Activated CD4-positive, alpha-beta T cell treated with anti-CD3 and anti-CD28 coated beads for 36 hours (primary cell): ENCODE measurements around the gene F13A1. TPM values are rescaled to one million over a fixed set of nuclear protein-coding genes. Genes with fewer than 3 reads are reported as not detected.

ENCODE experiments used
- ATAC-seq: fragments of 200-7000 bp; cut with Tn5 transposase; one replicate; pipeline ENCODE4 v1.10.0; 2021; ENCODE audit warnings: mild to moderate bottlenecking, moderate library complexity
- CTCF ChIA-PET: fragments of 350-600 bp; sonication (Branson Sonifier 250); formaldehyde crosslinking; loops from one replicate; lab custom pipeline; 2021; ENCODE audit warnings: antibody characterized with exemption; lab: Charles Lee
- POLR2A ChIA-PET: fragments of 350-600 bp; sonication (Branson Sonifier 250); formaldehyde crosslinking; loops from one replicate; lab custom pipeline; 2021; ENCODE audit warnings: antibody characterized with exemption, inconsistent platforms; lab: Charles Lee
- DNase-seq: peaks from one replicate; pipeline ENCODE4 v3.0.0-alpha.2; 2020
- H3K27ac Mint-ChIP-seq: one replicate; pipeline ENCODE4 v1.8.0; 2021; ENCODE audit warnings: mixed read lengths
- H3K27me3 Mint-ChIP-seq: one replicate; pipeline ENCODE4 v1.8.0; 2021; ENCODE audit warnings: mixed read lengths
- H3K36me3 Mint-ChIP-seq: one replicate; pipeline ENCODE4 v1.8.0; 2021; ENCODE audit warnings: low read depth, mixed read lengths
- H3K4me1 Mint-ChIP-seq: one replicate; pipeline ENCODE4 v1.8.0; 2021; ENCODE audit warnings: mixed read lengths
- H3K4me3 Mint-ChIP-seq: one replicate; pipeline ENCODE4 v1.8.0; 2021; ENCODE audit warnings: mild to moderate bottlenecking, moderate library complexity, mixed read lengths
- H3K9me3 Mint-ChIP-seq: one replicate; pipeline ENCODE4 v1.8.0; 2021; ENCODE audit warnings: low read depth, mixed read lengths
- intact Hi-C, 2 experiments: fragments of 100-400 bp; cut with DNase I in 1 of 2; cut with micrococcal nuclease in 1 of 2; formaldehyde crosslinking; loops; one replicate each; pipeline versions ENCODE4 v1.14.2 to v1.15.1; 2022 to 2024; cut with DNase I, micrococcal nuclease
- total RNA-seq, 2 experiments: library from RNA; stranded (reverse); gene quantifications; one replicate each; pipeline ENCODE4 v1.2.3, GENCODE V29; 2021

Gene F13A1
- total RNA-seq, 2 experiments from 2014 or later = not detected

DNA sequence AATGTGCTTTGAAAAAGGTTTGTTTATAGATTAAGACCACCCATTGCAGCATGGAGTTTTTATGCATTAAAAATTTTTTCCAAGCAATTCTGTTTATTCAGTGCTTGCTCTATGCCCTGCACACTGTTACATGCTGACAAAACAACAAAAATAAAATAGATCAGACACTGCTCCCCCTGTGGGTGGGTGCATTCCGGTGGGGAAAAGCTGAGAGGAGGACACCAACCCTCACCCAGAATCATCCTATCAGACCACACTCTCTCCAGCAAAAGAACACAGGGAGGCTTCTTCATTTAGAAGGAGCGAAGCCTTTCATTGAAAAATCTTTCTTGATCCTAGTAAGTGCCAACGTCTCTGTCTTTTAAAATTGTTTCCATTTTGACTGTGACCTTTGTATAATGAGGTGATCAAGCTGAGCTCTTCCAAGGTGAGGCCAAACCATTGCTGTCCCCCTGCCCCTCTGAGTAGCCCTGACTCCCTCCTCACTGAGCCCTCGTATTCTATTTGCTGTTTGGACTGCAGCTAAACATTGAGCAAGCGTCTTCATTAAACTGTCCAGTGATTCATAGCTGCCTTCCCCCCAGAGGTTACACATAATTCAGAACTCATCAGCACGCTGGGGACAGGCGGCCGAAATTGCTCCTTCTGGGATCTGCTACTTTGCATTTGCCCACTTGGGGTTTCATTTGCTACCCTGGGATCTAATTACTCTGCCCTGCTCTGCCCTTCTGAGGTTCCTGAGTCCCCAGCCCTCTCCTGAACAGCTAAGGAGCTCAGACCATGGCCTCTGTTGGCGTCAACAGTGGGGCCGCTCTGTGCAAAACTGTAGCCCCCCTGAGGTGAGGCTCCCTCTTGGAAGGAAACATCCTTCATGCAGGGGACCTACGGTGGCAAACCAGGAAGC lies 102.4 kb downstream of the F13A1 start:
- intact Hi-C loops = no loop called here
- ATAC-seq = no peak
- H3K4me3 Mint-ChIP-seq = no peak overlapping the region

DNA sequence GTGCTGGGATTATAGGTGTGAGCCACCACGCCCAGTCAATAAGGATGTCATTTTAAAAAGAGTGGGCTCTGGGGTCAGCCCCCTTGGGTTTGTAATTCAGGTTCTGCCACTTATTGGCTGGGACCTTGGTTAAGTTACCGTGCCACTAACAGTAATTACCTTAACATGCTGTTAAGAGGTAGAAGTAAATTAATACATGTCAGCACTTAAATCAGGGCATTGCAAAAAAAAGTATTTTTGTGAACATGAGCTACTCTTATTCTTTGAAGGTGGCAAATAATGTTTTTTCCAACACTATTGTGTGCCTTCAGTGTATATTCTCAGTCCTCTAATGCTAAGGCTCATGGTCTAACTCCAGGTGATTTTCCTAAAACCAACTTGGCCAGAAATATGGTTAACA lies 109.5 kb downstream of the F13A1 start:
- ChIA-PET CTCF (no interaction called here), POLR2A (no interaction called here)
- Mint-ChIP-seq H3K4me3 (no peak overlapping the region), H3K36me3 (peaks cover 2% of the 10 kb centered on the region), H3K9me3 (peaks cover 16% of the 10 kb centered on the region), H3K4me1 (no peaks in the 10 kb centered on the region), H3K27me3 (peaks cover 12% of the 10 kb centered on the region), H3K27ac (no peak overlapping the region)
- DNase-seq (no peak), ATAC-seq (no peak)
- intact Hi-C loops = no loop called here

More for the DNA sequence above, 102.4 kb downstream of the F13A1 start:
- no peaks in the 10 kb centered on the region for H3K9me3 Mint-ChIP-seq
- ChIA-PET CTCF (no interaction called here), POLR2A (no interaction called here)
- H3K36me3 Mint-ChIP-seq = no peaks in the 10 kb centered on the region
- no peaks in the 10 kb centered on the region for H3K4me1 Mint-ChIP-seq
- DNase-seq = no peak
- no peak overlapping the region for H3K27ac Mint-ChIP-seq
- H3K27me3 Mint-ChIP-seq = peaks cover 15% of the 10 kb centered on the region

DNA sequence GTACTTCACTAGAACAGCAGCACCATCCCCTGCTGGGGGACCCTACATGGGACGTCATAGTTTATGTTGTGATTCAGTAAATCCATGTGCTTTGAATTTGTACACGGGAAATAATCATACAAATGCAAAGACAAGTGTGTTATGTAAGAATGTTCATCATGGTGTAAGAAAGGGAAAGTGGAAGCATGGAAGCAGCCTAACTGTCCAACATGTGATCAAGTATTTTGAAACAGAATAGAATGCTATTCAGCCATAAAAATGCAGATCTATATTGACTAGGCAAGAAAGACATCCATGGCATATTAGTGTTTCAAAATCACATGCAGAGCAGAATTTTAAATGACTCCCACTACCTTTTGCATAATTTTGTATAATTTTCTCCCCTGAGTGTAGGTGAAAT lies 117.6 kb downstream of the F13A1 start:
- ChIA-PET CTCF (no interaction called here), POLR2A (no interaction called here)
- Mint-ChIP-seq H3K9me3 (peaks cover 8% of the 10 kb centered on the region), H3K4me3 (no peak overlapping the region), H3K4me1 (no peaks in the 10 kb centered on the region), H3K36me3 (peaks cover 2% of the 10 kb centered on the region), H3K27ac (no peak overlapping the region), H3K27me3 (peaks cover 29% of the 10 kb centered on the region)
- no peak for ATAC-seq
- DNase-seq = no peak
- intact Hi-C loops = no loop called here

DNA sequence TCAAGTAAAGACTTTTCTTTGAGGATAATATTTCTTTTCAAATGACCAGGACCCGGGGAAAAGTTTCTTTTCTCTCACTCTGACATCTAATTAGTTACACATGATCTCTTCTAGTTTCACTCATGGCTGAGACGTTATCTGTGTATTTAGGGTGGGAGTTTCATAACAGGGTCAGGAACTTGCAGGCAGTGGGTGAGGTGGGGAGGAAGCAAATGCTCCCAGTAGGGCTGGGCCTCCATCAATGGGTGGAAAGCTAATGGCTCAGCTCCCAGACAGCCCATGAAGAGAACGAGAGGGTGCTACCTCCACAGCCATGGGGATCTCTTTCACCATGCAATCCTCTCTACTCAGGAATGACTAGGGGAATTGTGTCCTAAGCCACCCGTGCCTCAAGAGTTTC lies 119.3 kb downstream of the F13A1 start:
- no peaks in the 10 kb centered on the region for H3K4me1 Mint-ChIP-seq
- no peaks in the 10 kb centered on the region for H3K36me3 Mint-ChIP-seq
- H3K9me3 Mint-ChIP-seq = no peaks in the 10 kb centered on the region
- CTCF ChIA-PET = no interaction called here
- H3K27me3 Mint-ChIP-seq = peaks cover 22% of the 10 kb centered on the region
- H3K27ac Mint-ChIP-seq = no peak overlapping the region
- DNase-seq (no peak), ATAC-seq (no peak)
- intact Hi-C loops = no loop called here
- POLR2A ChIA-PET = no interaction called here
- H3K4me3 Mint-ChIP-seq = no peak overlapping the region

DNA sequence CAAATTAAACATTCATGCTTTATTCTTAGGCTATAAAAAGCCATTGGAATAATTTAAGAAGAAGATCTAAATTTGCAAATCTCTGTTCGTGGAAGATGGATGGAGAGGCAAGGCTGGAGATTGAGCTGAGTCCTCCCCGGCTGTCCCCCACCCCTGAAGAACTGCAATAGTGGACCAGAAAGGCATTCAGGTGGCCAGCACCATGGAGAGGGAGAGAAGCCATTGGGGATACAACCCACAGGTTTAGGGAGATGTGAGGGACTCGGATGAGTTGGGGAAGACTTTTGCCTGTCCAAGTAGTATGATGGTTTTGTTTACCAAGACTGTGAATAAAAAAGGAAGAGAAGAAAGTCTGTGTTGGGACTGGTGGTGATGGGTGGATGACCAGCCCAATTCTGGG lies 120.8 kb downstream of the F13A1 start:
- intact Hi-C loops = no loop called here
- ChIA-PET CTCF (no interaction called here), POLR2A (no interaction called here)
- Mint-ChIP-seq H3K4me3 (no peak overlapping the region), H3K4me1 (no peaks in the 10 kb centered on the region), H3K27ac (no peak overlapping the region), H3K36me3 (no peaks in the 10 kb centered on the region), H3K9me3 (no peaks in the 10 kb centered on the region), H3K27me3 (peaks cover 23% of the 10 kb centered on the region)
- DNase-seq (no peak), ATAC-seq (no peak)

DNA sequence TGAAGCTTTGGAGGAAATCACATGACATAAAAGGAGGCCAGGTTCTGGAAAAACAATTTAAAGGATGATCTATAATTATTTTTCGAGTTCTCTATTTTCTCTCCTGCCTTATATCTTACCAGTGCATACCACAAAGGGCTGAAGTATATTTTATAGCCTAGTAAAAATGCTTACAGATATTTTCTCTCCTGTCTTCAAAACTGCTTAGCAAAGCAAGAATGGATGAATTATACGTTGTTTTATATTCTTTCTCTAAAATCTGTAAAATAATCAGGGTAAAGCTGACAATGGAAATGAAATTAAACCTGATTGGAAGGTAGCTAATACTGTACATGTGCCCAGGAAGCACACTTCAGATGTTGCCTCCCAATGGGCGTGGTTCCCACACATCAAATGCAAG lies 123.7 kb downstream of the F13A1 start:
- CTCF ChIA-PET = no interaction called here
- Mint-ChIP-seq H3K4me3 (no peak overlapping the region), H3K27me3 (peaks cover 31% of the 10 kb centered on the region), H3K9me3 (no peaks in the 10 kb centered on the region), H3K27ac (no peak overlapping the region), H3K4me1 (no peaks in the 10 kb centered on the region), H3K36me3 (no peaks in the 10 kb centered on the region)
- intact Hi-C loops = no loop called here
- POLR2A ChIA-PET = no interaction called here
- ATAC-seq = no peak
- DNase-seq = no peak

DNA sequence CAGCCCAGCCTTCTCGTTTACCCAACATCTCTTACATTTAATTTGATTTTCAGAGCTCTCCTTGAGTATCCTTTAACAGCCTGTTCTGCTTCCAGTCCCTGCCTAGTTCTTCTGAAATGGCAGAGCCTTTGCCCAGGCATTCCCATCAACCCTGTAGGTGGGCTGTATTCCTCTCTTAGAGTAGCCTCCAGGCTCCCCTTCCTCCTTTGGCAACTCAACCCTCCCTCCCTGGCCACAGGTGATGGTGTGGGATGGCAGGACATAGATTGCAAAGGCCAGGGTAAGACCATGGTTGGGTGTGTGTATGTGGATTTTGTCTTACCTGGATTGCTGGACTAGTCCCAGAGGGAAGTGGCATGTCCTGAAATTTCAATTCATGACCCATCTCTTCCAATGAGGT lies 125.4 kb downstream of the F13A1 start:
- intact Hi-C loops = no loop called here
- POLR2A ChIA-PET = no interaction called here
- H3K27me3 Mint-ChIP-seq = peaks cover 36% of the 10 kb centered on the region
- no peaks in the 10 kb centered on the region for H3K36me3 Mint-ChIP-seq
- H3K4me3 Mint-ChIP-seq = no peak overlapping the region
- CTCF ChIA-PET = no interaction called here
- H3K27ac Mint-ChIP-seq = no peak overlapping the region
- H3K4me1 Mint-ChIP-seq = no peaks in the 10 kb centered on the region
- DNase-seq = no peak
- no peak for ATAC-seq
- peaks cover 2% of the 10 kb centered on the region for H3K9me3 Mint-ChIP-seq

DNA sequence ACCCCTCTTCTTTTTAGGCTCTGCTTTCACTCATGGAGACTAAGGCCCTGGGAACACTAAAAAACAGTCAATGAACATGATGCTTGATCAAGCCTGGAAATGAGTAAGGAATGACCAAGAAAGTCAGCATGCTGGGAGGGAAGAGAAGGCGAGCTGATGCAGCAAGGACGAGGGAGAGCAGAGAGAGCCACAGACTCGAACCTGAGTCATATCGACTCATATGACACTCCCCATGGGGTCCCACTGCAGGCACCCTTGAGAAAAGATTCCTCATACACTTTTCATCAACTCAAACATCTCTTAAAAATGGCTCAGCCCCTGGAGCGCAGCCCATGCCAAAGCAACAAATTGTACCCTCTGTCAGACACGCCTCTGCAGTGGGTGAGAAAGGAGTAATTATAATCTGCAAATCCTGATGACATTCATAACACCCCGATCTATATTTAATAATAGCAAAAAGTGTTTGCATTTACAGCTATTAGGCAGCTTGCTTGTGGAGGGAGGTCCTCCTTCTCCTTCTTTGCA lies 127.2 kb downstream of the F13A1 start:
- Mint-ChIP-seq H3K27ac (no peak overlapping the region), H3K4me1 (no peaks in the 10 kb centered on the region), H3K27me3 (peaks cover 31% of the 10 kb centered on the region), H3K36me3 (no peaks in the 10 kb centered on the region), H3K4me3 (no peak overlapping the region), H3K9me3 (peaks cover 2% of the 10 kb centered on the region)
- ATAC-seq (no peak), DNase-seq (no peak)
- intact Hi-C loops = no loop called here
- CTCF ChIA-PET = no interaction called here
- POLR2A ChIA-PET = no interaction called here

DNA sequence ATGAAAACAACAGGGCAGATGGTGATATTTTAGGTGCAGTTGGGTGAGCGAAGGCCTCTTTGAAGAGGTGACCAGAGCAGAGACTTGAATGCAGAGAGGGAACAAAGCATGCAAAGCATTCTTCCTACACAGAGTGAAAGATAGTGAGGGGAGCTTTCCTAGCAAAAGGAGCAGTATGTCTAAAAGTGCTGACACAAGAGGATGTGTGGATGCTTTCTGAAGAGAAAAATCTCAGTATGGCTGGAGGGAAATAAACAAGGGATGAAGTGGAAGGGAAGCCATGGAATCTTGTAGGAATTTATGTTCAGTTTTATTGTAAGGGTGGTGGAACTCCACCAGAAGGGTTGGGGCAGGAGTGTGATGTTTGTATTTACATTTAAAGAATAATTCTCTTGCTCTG lies 128.6 kb downstream of the F13A1 start:
- no peak overlapping the region for H3K4me3 Mint-ChIP-seq
- peaks cover 31% of the 10 kb centered on the region for H3K27me3 Mint-ChIP-seq
- CTCF ChIA-PET = no interaction called here
- no peaks in the 10 kb centered on the region for H3K4me1 Mint-ChIP-seq
- POLR2A ChIA-PET = no interaction called here
- no peaks in the 10 kb centered on the region for H3K36me3 Mint-ChIP-seq
- intact Hi-C loops = no loop called here
- H3K27ac Mint-ChIP-seq = no peak overlapping the region
- ATAC-seq (no peak), DNase-seq (no peak)
- peaks cover 2% of the 10 kb centered on the region for H3K9me3 Mint-ChIP-seq

DNA sequence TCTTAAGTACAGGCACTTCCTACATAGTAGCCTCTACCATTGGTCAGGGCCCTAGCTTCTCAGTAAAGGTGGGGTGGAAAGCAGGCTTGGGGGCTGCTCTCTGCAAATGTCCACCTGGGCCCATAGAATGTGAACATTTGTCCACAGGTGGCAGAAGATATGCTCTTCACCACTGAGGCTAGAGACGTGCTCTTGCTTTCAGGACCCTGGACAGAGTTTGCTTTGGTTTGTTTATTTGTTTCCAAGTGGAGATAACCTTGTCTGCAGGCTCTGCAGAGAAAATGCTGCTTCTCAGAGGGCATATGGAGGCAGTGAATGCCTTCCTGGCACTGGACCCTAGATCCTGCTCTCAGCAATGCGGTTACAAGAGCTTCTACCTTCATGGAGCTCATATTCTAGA lies 129.0 kb downstream of the F13A1 start:
- CTCF ChIA-PET = no interaction called here

DNA sequence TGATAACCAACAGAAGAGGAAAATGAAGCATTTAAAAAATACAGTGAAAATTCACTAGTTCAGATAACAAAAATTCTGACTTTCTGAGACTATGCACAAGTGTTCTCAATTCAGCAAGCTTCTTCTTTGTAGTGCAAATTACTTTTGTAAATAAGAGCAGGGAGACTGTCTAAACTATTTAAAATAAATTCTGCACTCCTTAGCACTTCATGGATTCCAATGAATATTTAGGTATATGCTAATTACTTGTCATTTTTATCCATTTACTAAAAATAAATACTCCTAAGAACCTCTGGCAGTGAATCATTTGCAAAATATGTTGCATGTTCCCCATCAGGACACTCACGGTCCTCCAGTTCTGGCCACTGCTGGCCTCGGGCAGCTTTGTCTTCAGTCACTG lies 139.8 kb downstream of the F13A1 start:
- no peaks in the 10 kb centered on the region for H3K4me1 Mint-ChIP-seq

More for the DNA sequence above, 129.0 kb downstream of the F13A1 start:
- POLR2A ChIA-PET = no interaction called here
- Mint-ChIP-seq H3K36me3 (no peaks in the 10 kb centered on the region), H3K27me3 (peaks cover 31% of the 10 kb centered on the region), H3K9me3 (peaks cover 2% of the 10 kb centered on the region), H3K4me1 (no peaks in the 10 kb centered on the region), H3K27ac (no peak overlapping the region), H3K4me3 (no peak overlapping the region)
- DNase-seq (no peak), ATAC-seq (no peak)
- intact Hi-C loops = no loop called here

More for the DNA sequence above, 139.8 kb downstream of the F13A1 start:
- Mint-ChIP-seq H3K36me3 (no peaks in the 10 kb centered on the region), H3K27ac (no peak overlapping the region), H3K27me3 (peaks cover 2% of the 10 kb centered on the region), H3K9me3 (no peaks in the 10 kb centered on the region), H3K4me3 (no peak overlapping the region)
- intact Hi-C loops = no loop called here
- CTCF ChIA-PET = interaction anchor here (1.0 kb wide), 1 partner anchor 23 kb away, joined by 4 read pairs; no protein-coding TSS in a partner anchor
- DNase-seq (no peak), ATAC-seq (no peak)
- POLR2A ChIA-PET = no interaction called here
